HG02610 (cell line): ENCODE measurements around the gene ZNG1F.
"Not testable (repeated sequence)": the region's sequence is repeated elsewhere in the genome, so short reads cannot be mapped to it uniquely, and the experiment has no call there.

Source experiments
- ATAC-seq: cut with Tn5 transposase; IDR thresholded peaks from one replicate; pipeline ENCODE4 v1.9.1; 2021; ENCODE audit warnings: mild to moderate bottlenecking, moderate library complexity; ENCODE audit not compliant: unreplicated experiment

ZNG1F gene

DNA sequence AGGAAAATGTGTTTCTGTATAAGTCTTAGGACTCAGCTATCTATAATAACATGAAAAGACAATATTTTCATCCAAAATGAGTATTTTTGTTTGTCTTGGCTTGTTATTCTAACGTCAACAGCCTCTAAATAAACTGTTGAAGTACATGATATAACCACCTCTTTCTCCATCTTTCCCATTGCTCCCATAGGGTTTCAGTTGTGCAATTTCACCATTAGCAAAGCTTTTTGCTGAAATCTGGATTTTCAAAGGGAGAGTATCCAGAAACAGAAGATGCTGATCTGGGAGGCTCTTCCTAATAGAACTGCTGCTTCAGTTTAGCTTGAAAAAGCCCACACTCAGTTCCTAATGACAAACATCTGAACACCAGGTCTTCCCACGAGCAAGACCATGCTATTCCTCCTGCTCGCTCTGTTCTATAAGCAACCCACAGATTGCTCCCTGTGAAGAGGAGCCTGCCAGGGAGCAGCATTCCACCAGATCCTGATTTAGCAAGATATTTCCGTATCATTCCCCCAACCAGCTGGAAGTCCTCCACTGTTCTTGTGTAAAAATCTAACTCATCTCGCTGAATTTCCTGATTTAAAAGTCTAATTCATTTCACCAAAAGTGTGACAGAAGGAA, 101.8 kb downstream of the ZNG1F start:
- ATAC-seq, result not testable (repeated sequence)

DNA sequence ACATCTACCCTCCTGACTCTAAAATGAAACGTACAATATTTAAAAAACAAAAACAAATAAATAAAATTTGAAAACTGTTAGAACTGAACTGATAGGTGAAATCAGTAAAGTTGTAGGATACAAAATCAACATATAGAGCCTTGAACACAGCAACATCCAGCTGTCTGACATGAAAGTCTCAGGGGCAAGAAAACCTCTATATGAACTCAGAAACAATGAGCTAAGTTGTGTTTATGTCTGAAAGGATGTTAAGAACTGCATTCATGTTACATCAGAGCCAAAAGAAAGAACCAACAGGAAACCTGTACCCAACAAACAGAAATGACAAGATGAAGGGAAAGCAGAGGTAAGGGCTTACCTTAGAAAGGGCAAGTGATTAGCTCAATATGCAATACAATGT, 102.4 kb downstream of the ZNG1F start:
- ATAC-seq, result not testable (repeated sequence)

- not testable (repeated sequence) for ATAC-seq
Observed at GRCh38 chr9:41086215-41086614, 102.9 kb downstream of the ZNG1F start.

DNA sequence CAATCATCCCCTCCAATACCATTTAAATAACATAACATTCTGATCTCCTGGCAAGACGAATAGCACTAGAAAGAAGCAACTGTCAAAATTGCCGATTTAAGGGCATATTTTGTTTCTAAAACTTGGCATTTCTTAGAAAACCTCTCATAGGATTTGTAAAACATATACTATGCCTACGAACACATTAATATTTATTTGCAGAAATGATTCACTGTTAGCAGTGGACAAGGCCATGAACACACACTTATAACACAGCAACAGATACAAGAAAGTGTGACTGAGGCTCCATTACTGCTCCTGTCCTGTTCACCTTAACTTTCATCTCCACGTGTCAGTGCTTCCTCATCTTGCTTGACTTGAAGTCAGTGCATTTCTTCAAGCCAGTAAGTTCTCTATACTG, 106.8 kb downstream of the ZNG1F start:
- not testable (repeated sequence) for ATAC-seq
